ENCODE results near the gene CCDC40. TPM values are rescaled to one million over a fixed set of nuclear protein-coding genes. Genes with fewer than 3 reads are reported as not detected.
"Not testable (repeated sequence)": the region's sequence is repeated elsewhere in the genome, so short reads cannot be mapped to it uniquely, and the experiment has no call there.

Gene CCDC40
- total RNA-seq, 1 donor from 2014 or later = 5.4 TPM

- DNase-seq (ENCODE audit: low spot score in 2 of 2) = no peak
- Histone ChIP-seq H3K4me3 (peak overlapping the region in 1 of 2 donors; percentile 54), H3K9me3 (no peaks in the 10 kb centered on the region), H3K27me3 (no peaks in the 10 kb centered on the region), H3K27ac (no peak overlapping the region), H3K4me1 (peaks cover 5 to 13% of the 10 kb centered on the region in 2 donors), H3K36me3 (no peaks in the 10 kb centered on the region)
- no peak for TF ChIP-seq CTCF (IDR thresholded peaks at IDR 0.05)
- intact Hi-C loops (cut with DNase I) = no loop called here
Observed at GRCh38 chr17:79992649-79993389, 43.6 kb upstream of the CCDC40 start.

GRCh38 chr17:79993390-79994227 is 42.8 kb upstream of the CCDC40 start:
- Histone ChIP-seq H3K4me1 (peaks cover 5 to 13% of the 10 kb centered on the region in 2 donors), H3K27me3 (no peaks in the 10 kb centered on the region), H3K4me3 (no peak overlapping the region), H3K36me3 (no peaks in the 10 kb centered on the region), H3K27ac (no peak overlapping the region), H3K9me3 (no peaks in the 10 kb centered on the region)
- DNase-seq (ENCODE audit: low spot score in 2 of 2) = peak; percentile 16 to 82
- intact Hi-C loops (cut with DNase I) = no loop called here
- TF ChIP-seq CTCF (IDR thresholded peaks at IDR 0.05) = no peak

GRCh38 chr17:79994228-79994569 is 42.2 kb upstream of the CCDC40 start:
- H3K9me3 ChIP-seq; H3K4me3 ChIP-seq; H3K27me3 ChIP-seq; H3K36me3 ChIP-seq; intact Hi-C loops (cut with DNase I); H3K27ac ChIP-seq; DNase-seq (ENCODE audit: low spot score in 2 of 2): not testable (repeated sequence)
- peaks cover 5 to 13% of the 10 kb centered on the region in 2 donors for H3K4me1 ChIP-seq

- Histone ChIP-seq H3K4me1 (peaks cover 5 to 13% of the 10 kb centered on the region in 2 donors), H3K27ac (no peak overlapping the region), H3K27me3 (no peaks in the 10 kb centered on the region), H3K9me3 (no peaks in the 10 kb centered on the region), H3K4me3 (no peak overlapping the region), H3K36me3 (no peaks in the 10 kb centered on the region)
- intact Hi-C loops (cut with DNase I) = no loop called here
- DNase-seq (ENCODE audit: low spot score in 2 of 2) = no peak
- no peak for TF ChIP-seq CTCF (IDR thresholded peaks at IDR 0.05)
Observed at GRCh38 chr17:79994602-79995001, 41.8 kb upstream of the CCDC40 start.

- H3K4me1 ChIP-seq = peaks cover 5 to 13% of the 10 kb centered on the region in 2 donors
- no peak for TF ChIP-seq CTCF (IDR thresholded peaks at IDR 0.05)
- no peak overlapping the region for H3K4me3 ChIP-seq
- H3K36me3 ChIP-seq = no peaks in the 10 kb centered on the region
- H3K27me3 ChIP-seq = no peaks in the 10 kb centered on the region
- intact Hi-C loops (cut with DNase I) = no loop called here
- H3K9me3 ChIP-seq = no peaks in the 10 kb centered on the region
- no peak for DNase-seq (ENCODE audit: low spot score in 2 of 2)
- H3K27ac ChIP-seq = no peak overlapping the region
Observed at GRCh38 chr17:79995696-79996095, 40.7 kb upstream of the CCDC40 start.

- Histone ChIP-seq H3K27me3 (no peaks in the 10 kb centered on the region), H3K9me3 (no peaks in the 10 kb centered on the region), H3K4me3 (no peak overlapping the region), H3K36me3 (no peaks in the 10 kb centered on the region), H3K4me1 (peaks cover 5 to 13% of the 10 kb centered on the region in 2 donors), H3K27ac (no peak overlapping the region)
- no peak for DNase-seq (ENCODE audit: low spot score in 2 of 2)
- intact Hi-C loops (cut with DNase I) = no loop called here
- TF ChIP-seq CTCF (IDR thresholded peaks at IDR 0.05) = no peak
Observed at GRCh38 chr17:79996291-79996690, 40.2 kb upstream of the CCDC40 start.
